ENCODE measurements around the gene MRGPRX3.

MRGPRX3 gene

DNA sequence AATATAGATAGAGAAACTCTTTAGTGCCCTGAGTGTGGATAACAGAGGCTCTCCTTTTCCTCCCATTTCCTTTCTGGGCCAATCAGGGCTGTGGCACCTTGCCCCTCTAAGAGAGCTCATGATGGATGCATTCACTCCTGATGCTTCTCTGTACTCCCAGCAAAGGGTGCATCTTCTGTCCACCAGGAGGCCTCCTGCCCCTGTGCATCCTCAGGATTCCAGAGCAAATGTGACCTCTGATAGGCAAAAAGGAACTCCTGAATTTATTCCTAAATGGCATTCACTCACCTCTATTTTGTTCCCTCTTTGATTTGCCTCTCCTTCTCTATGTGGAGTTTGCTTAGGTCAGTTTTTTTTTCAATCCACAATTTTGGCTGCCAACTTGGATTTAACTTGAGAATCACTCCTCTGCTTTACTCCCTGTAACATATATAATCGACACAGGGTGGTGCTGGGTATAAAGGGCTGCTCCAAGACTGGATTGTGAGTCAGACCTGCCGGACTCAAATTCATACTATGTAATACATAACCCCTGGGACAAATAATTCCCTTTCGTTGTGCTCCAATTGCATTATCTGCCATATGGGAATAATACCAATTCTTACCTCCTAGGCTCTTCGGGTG is 39.1 kb downstream of the MRGPRX3 start:
- DNase-seq, result no peak

DNA sequence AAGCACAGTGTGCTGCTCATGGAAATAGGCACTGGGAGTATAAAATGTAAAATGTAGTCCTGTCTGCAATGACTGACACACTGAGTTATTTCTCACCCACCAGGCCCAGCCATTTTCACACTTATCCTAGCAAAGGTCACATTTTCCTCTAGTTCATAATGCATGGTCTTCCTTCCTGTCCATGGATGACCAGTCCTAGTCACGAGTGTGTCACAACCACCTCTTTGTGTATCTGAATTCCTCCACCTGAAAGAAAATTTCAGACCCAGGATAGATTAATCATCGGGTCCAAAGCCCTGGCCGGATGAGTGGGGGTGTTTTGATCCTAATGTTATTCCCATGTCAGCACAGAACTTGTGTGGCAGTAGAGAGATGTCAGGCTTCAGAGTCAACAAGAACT is 40.3 kb downstream of the MRGPRX3 start, which contains the start of gene MRGPRX4:
MRGPRX4 (plus strand) TSS at position 172 of the 400 bp plus-strand sequence. CDS start 420 bp downstream, outside the sequence.
- DNase-seq, result no peak

DNA sequence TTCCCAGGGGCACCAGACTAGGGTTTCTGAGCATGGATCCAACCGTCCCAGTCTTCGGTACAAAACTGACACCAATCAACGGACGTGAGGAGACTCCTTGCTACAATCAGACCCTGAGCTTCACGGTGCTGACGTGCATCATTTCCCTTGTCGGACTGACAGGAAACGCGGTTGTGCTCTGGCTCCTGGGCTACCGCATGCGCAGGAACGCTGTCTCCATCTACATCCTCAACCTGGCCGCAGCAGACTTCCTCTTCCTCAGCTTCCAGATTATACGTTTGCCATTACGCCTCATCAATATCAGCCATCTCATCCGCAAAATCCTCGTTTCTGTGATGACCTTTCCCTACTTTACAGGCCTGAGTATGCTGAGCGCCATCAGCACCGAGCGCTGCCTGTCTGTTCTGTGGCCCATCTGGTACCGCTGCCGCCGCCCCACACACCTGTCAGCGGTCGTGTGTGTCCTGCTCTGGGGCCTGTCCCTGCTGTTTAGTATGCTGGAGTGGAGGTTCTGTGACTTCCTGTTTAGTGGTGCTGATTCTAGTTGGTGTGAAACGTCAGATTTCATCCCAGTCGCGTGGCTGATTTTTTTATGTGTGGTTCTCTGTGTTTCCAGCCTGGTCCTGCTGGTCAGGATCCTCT is 41.0 kb downstream of the MRGPRX3 start:
- no peak for DNase-seq

All from GF-D8 (cell line).